HT1080 (cell line): ENCODE data around the gene ENO2. TPM values are rescaled to one million over a fixed set of nuclear protein-coding genes. Genes with fewer than 3 reads are reported as not detected.
"Not testable (repeated sequence)": the region's sequence is repeated elsewhere in the genome, so short reads cannot be mapped to it uniquely, and the experiment has no call there.

Experiments used
- DNase-seq: peaks from one replicate; pipeline ENCODE4 v3.0.0-alpha.2; 2015; ENCODE audit warnings: low read depth
- total RNA-seq: library from RNA; depleted of rRNA; stranded (reverse); fragments of >200 nt; shearing (Covaris generic); gene quantifications from 2 replicates; pipeline ENCODE4 v1.2.3, GENCODE V29; 2014

The ENO2 gene
- total RNA-seq, 1 experiment from 2014 or later: 26.3 TPM

GRCh38 chr12:6886206-6886999 lies 28.0 kb upstream of the ENO2 start:
- not testable (repeated sequence) for DNase-seq

GRCh38 chr12:6887460-6887859 lies 26.9 kb upstream of the ENO2 start:
- DNase-seq: no peak

GRCh38 chr12:6888360-6888759 lies 26.0 kb upstream of the ENO2 start:
- no peak for DNase-seq

- DNase-seq: not testable (repeated sequence)
Observed at GRCh38 chr12:6888794-6889193, 25.6 kb upstream of the ENO2 start.

GRCh38 chr12:6889775-6890573 lies 24.4 kb upstream of the ENO2 start:
- DNase-seq: not testable (repeated sequence)

- peak; percentile 95 for DNase-seq
Observed at GRCh38 chr12:6890789-6891645, 23.4 kb upstream of the ENO2 start.

- no peak for DNase-seq
Observed at GRCh38 chr12:6891646-6892001, 22.8 kb upstream of the ENO2 start.

GRCh38 chr12:6892683-6893082 lies 21.7 kb upstream of the ENO2 start:
- DNase-seq: not testable (repeated sequence)

GRCh38 chr12:6894321-6894720 lies 20.1 kb upstream of the ENO2 start:
- no peak for DNase-seq

- DNase-seq: no peak
Observed at GRCh38 chr12:6896846-6897435, 17.4 kb upstream of the ENO2 start.

GRCh38 chr12:6899427-6899826 lies 15.0 kb upstream of the ENO2 start:
- no peak for DNase-seq

GRCh38 chr12:6899837-6900519 lies 14.4 kb upstream of the ENO2 start:
- peak; percentile 49 for DNase-seq

- DNase-seq: no peak
Observed at GRCh38 chr12:6902448-6902847, 11.9 kb upstream of the ENO2 start.

- DNase-seq: peak; percentile 77
Observed at GRCh38 chr12:6903722-6904121, 10.7 kb upstream of the ENO2 start.

GRCh38 chr12:6904280-6905276 lies 9.8 kb upstream of the ENO2 start, which contains the start of gene LRRC23:
TSS of gene LRRC23 (plus strand) at chr12:6904822. CDS start at chr12:6905634, 812 bp downstream.
- peak; percentile 94 for DNase-seq

- no peak for DNase-seq
Observed at GRCh38 chr12:6905414-6906040, 8.9 kb upstream of the ENO2 start.

- not testable (repeated sequence) for DNase-seq
Observed at GRCh38 chr12:6908141-6908540, 6.2 kb upstream of the ENO2 start.

GRCh38 chr12:6909421-6910145 lies 4.8 kb upstream of the ENO2 start:
- DNase-seq: no peak
